HCT116 (cell line): ENCODE measurements around the gene GDPD2. TPM values are rescaled to one million over a fixed set of nuclear protein-coding genes. Genes with fewer than 3 reads are reported as not detected.

Experiments
- ATAC-seq: fragments of 200-7000 bp; cut with Tn5 transposase; 2 replicates; pipeline ENCODE4 v1.9.1; 2020; ENCODE audit warnings: mild to moderate bottlenecking, moderate library complexity
- BruUV-seq: library from RNA; stranded (reverse); fragments of 400-500 nt; replicated peaks from 2 replicates; lab custom pipeline; 2021; lab: Mats Ljungman, UMichigan
- CTCF ChIA-PET: fragments of 300-600 bp; sonication (Branson Sonifier 250); formaldehyde crosslinking; loops from one replicate; lab custom pipeline; 2021; ENCODE audit warnings: antibody characterized with exemption; lab: Charles Lee
- POLR2A ChIA-PET: fragments of 300-600, 350-600 bp; sonication (Branson Sonifier 250); formaldehyde crosslinking; loops from one replicate; lab custom pipeline; 2021; ENCODE audit warnings: antibody characterized with exemption; lab: Charles Lee
- RAD21 ChIA-PET, 2 experiments: fragments of 300-600 bp; sonication (Branson Sonifier 250); formaldehyde crosslinking; loops; one replicate each; lab custom pipeline; 2023; ENCODE audit warnings: low total read pairs in 2 of 2; ENCODE audit not compliant: uncharacterized antibody in 2 of 2, unreplicated experiment in 2 of 2, low non-redundant PET in 1 of 2; lab: Charles Lee
- DNase-seq: peaks from one replicate; pipeline ENCODE4 v3.0.0-alpha.2; 2010; ENCODE audit warnings: low read depth, low spot score
- H2AFZ ChIP-seq: fragments of 200-600 bp; shearing (Covaris generic), sonication (generic); 2 replicates; pipeline ENCODE4 v1.6.1; 2017; ENCODE audit warnings: low read depth, mixed run types, mixed read lengths, antibody characterized with exemption, low read length; ENCODE audit not compliant: poor library complexity, severe bottlenecking
- H3K27ac ChIP-seq: 2 replicates; pipeline ENCODE4 v1.5.1; 2012; ENCODE audit warnings: low read depth, low read length
- H3K27me3 ChIP-seq: fragments of 200-600 bp; sonication (generic); 2 replicates; pipeline ENCODE4 v1.6.1; 2016; ENCODE audit warnings: mixed run types, low read length, mixed read lengths; ENCODE audit not compliant: insufficient read depth
- H3K36me3 ChIP-seq, 2 experiments: fragments of 200-500 bp in 1 of 2; fragments of 200-600 bp in 1 of 2; sonication (Bioruptor generic) in 1 of 2; sonication (generic) in 1 of 2; 2 replicates each; pipeline versions ENCODE4 v1.5.1 to v1.6.1; 2014 to 2016; ENCODE audit warnings: low read length in 2 of 2, inconsistent platforms in 1 of 2, mixed read lengths in 1 of 2, mixed run types in 1 of 2; ENCODE audit not compliant: insufficient read depth in 2 of 2, control insufficient read depth in 1 of 2
- H3K4me1 ChIP-seq, 2 experiments: fragments of 200-600 bp in 1 of 2; sonication (generic) in 1 of 2; 2 replicates each; pipeline versions ENCODE4 v1.5.1 to v1.6.1; 2012 to 2017; ENCODE audit warnings: low read length in 2 of 2, inconsistent platforms in 1 of 2, mild to moderate bottlenecking in 1 of 2, mixed read lengths in 1 of 2, mixed run types in 1 of 2, moderate library complexity in 1 of 2; ENCODE audit not compliant: insufficient read depth in 2 of 2, control insufficient read depth in 1 of 2
- H3K4me2 ChIP-seq: fragments of 200-600 bp; sonication (generic); 2 replicates; pipeline ENCODE4 v1.6.1; 2017; ENCODE audit warnings: mixed run types, low read length, mixed read lengths
- H3K4me3 ChIP-seq, 2 experiments: fragments of 200-600 bp in 1 of 2; sonication (generic) in 1 of 2; replicated peaks in 1 of 2; 2 replicates each; pipeline ENCODE4 v1.5.1; 2011 to 2016; ENCODE audit warnings: low read length in 2 of 2, control low read depth in 1 of 2, low read depth in 1 of 2, mild to moderate bottlenecking in 1 of 2, mixed read lengths in 1 of 2, mixed run types in 1 of 2
- H3K79me2 ChIP-seq: fragments of 200-600 bp; sonication (generic); 2 replicates; pipeline ENCODE4 v1.6.1; 2017; ENCODE audit warnings: mild to moderate bottlenecking, mixed run types, low read length, moderate library complexity, mixed read lengths; ENCODE audit not compliant: insufficient read depth
- H3K9ac ChIP-seq: fragments of 200-600 bp; sonication (generic); 2 replicates; pipeline ENCODE4 v1.6.1; 2016; ENCODE audit warnings: low read length, mixed read lengths
- H3K9me2 ChIP-seq: fragments of 200-600 bp; sonication (generic), shearing (Covaris generic); 2 replicates; pipeline ENCODE4 v1.6.1; 2017; ENCODE audit warnings: mixed run types, mild to moderate bottlenecking, moderate library complexity; ENCODE audit not compliant: insufficient read depth
- H3K9me3 ChIP-seq, 2 experiments: fragments of 200-500 bp in 1 of 2; fragments of 200-600 bp in 1 of 2; sonication (Bioruptor generic) in 1 of 2; sonication (generic) in 1 of 2; 2 replicates each; pipeline ENCODE4 v1.6.1; 2014 to 2017; ENCODE audit warnings: low read length in 2 of 2, mixed read lengths in 2 of 2, inconsistent platforms in 1 of 2, low read depth in 1 of 2, mild to moderate bottlenecking in 1 of 2, mixed run types in 1 of 2, moderate library complexity in 1 of 2; ENCODE audit not compliant: control insufficient read depth in 1 of 2, insufficient read depth in 1 of 2
- H4K20me1 ChIP-seq: fragments of 200-600 bp; sonication (generic), shearing (Covaris generic); 2 replicates; pipeline ENCODE4 v1.6.1; 2017; ENCODE audit warnings: mixed run types, mild to moderate bottlenecking, moderate library complexity; ENCODE audit not compliant: insufficient read depth
- CBX3 ChIP-seq: IDR thresholded peaks from 2 replicates; pipeline ENCODE4 v1.6.1; 2012; ENCODE audit warnings: low read depth
- ELF1 ChIP-seq: IDR thresholded peaks from 2 replicates; pipeline ENCODE4 v1.6.1; 2012; ENCODE audit warnings: low read depth, borderline replicate concordance
- EZH2 ChIP-seq: fragments of 200-600 bp; sonication (generic); IDR thresholded peaks from 2 replicates; pipeline ENCODE4 v1.6.1; 2017; ENCODE audit warnings: antibody characterized with exemption, mixed run types
- EZH2phosphoT487 ChIP-seq: fragments of 200-600 bp; IDR thresholded peaks from 2 replicates; pipeline ENCODE4 v1.6.1; 2018; ENCODE audit warnings: antibody characterized with exemption, borderline replicate concordance
- POLR2A ChIP-seq: IDR thresholded peaks from 2 replicates; pipeline ENCODE4 v1.7.0; 2011; ENCODE audit warnings: borderline replicate concordance; ENCODE audit not compliant: insufficient read depth, insufficient read length; ENCODE audit errors: extremely low read depth
- POLR2AphosphoS5 ChIP-seq: IDR thresholded peaks from 2 replicates; pipeline ENCODE4 v1.6.1; 2011; ENCODE audit warnings: mild to moderate bottlenecking, low read depth, low read length, moderate library complexity
- RAD21 ChIP-seq: IDR thresholded peaks from 2 replicates; pipeline ENCODE4 v1.6.1; 2012; ENCODE audit warnings: low read depth, mild to moderate bottlenecking
- SIN3A ChIP-seq: IDR thresholded peaks from 2 replicates; pipeline ENCODE4 v1.6.1; 2012; ENCODE audit warnings: low read depth
- SP1 ChIP-seq: IDR thresholded peaks from 2 replicates; pipeline ENCODE4 v1.6.1; 2012; ENCODE audit warnings: low read depth
- SRF ChIP-seq: IDR thresholded peaks from 2 replicates; pipeline ENCODE4 v1.6.1; 2012; ENCODE audit warnings: low read depth
- YY1 ChIP-seq: IDR thresholded peaks from 2 replicates; pipeline ENCODE4 v1.6.1; 2011; ENCODE audit warnings: low read length, low read depth, moderate library complexity, mild to moderate bottlenecking; ENCODE audit not compliant: insufficient replicate concordance; ENCODE audit errors: extremely low read depth
- intact Hi-C: fragments of 100-400 bp; cut with micrococcal nuclease; formaldehyde crosslinking; loops from 2 replicates; pipeline ENCODE4 v1.10.0; 2022
- total RNA-seq: library from RNA; stranded (reverse); gene quantifications from one replicate; pipeline ENCODE4 v1.2.1, GENCODE V29; 2021; ENCODE audit not compliant: unreplicated experiment
- TF ChIP-seq, protein P1 (sequence below): IDR thresholded peaks from 2 replicates; pipeline ENCODE4 v1.6.1; 2012
- TF ChIP-seq, protein P2 (sequence below): IDR thresholded peaks from 2 replicates; pipeline ENCODE4 v1.6.1; 2012; ENCODE audit warnings: low read depth
- TF ChIP-seq, protein P3 (sequence below): IDR thresholded peaks from 2 replicates; pipeline ENCODE4 v1.6.1; 2011; ENCODE audit warnings: mild to moderate bottlenecking, low read length, moderate library complexity; ENCODE audit not compliant: insufficient replicate concordance; ENCODE audit errors: extremely low read depth

The GDPD2 gene
- total RNA-seq, 1 experiment from 2014 or later = not detected

DNA sequence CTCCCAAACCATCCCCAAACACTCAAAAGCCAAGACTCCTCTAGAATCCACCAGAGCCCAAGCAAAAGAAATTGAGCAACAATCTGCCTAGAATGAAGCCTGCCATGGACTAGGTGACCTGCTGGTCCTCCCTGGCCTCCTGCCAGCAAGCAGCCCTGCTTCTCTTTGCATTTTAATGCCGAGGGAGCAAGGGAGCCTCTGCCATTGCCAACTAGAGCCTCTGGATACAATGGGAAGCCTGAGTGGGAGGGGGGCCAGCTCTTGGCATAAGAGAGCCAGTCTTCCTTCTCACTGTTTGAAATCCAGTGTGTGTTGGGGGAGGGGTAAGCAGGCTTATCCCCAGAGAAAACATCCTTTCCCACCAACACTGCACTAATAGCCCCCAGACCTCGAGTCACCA is 1.5 kb upstream of the GDPD2 start:
- no peaks in the 10 kb centered on the region for H3K9me3 ChIP-seq
- no peak overlapping the region for H3K27ac ChIP-seq
- H3K27me3 ChIP-seq = no peaks in the 10 kb centered on the region
- H4K20me1 ChIP-seq = no peaks in the 10 kb centered on the region
- H3K4me3 ChIP-seq = no peak overlapping the region
- no peaks in the 10 kb centered on the region for H3K79me2 ChIP-seq
- no TSS peak for BruUV-seq
- TF ChIP-seq ELF1 (no peak), RAD21 (no peak), SRF (no peak), EZH2 (no peak), POLR2AphosphoS5 (no peak), POLR2A (no peak), CBX3 (no peak), YY1 (no peak), EZH2phosphoT487 (no peak), SIN3A (no peak), SP1 (no peak)
- TF ChIP-seq, protein P1, sequence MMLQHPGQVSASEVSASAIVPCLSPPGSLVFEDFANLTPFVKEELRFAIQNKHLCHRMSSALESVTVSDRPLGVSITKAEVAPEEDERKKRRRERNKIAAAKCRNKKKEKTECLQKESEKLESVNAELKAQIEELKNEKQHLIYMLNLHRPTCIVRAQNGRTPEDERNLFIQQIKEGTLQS = no peak
- TF ChIP-seq, protein P2, sequence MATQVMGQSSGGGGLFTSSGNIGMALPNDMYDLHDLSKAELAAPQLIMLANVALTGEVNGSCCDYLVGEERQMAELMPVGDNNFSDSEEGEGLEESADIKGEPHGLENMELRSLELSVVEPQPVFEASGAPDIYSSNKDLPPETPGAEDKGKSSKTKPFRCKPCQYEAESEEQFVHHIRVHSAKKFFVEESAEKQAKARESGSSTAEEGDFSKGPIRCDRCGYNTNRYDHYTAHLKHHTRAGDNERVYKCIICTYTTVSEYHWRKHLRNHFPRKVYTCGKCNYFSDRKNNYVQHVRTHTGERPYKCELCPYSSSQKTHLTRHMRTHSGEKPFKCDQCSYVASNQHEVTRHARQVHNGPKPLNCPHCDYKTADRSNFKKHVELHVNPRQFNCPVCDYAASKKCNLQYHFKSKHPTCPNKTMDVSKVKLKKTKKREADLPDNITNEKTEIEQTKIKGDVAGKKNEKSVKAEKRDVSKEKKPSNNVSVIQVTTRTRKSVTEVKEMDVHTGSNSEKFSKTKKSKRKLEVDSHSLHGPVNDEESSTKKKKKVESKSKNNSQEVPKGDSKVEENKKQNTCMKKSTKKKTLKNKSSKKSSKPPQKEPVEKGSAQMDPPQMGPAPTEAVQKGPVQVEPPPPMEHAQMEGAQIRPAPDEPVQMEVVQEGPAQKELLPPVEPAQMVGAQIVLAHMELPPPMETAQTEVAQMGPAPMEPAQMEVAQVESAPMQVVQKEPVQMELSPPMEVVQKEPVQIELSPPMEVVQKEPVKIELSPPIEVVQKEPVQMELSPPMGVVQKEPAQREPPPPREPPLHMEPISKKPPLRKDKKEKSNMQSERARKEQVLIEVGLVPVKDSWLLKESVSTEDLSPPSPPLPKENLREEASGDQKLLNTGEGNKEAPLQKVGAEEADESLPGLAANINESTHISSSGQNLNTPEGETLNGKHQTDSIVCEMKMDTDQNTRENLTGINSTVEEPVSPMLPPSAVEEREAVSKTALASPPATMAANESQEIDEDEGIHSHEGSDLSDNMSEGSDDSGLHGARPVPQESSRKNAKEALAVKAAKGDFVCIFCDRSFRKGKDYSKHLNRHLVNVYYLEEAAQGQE = no peak
- TF ChIP-seq, protein P3, sequence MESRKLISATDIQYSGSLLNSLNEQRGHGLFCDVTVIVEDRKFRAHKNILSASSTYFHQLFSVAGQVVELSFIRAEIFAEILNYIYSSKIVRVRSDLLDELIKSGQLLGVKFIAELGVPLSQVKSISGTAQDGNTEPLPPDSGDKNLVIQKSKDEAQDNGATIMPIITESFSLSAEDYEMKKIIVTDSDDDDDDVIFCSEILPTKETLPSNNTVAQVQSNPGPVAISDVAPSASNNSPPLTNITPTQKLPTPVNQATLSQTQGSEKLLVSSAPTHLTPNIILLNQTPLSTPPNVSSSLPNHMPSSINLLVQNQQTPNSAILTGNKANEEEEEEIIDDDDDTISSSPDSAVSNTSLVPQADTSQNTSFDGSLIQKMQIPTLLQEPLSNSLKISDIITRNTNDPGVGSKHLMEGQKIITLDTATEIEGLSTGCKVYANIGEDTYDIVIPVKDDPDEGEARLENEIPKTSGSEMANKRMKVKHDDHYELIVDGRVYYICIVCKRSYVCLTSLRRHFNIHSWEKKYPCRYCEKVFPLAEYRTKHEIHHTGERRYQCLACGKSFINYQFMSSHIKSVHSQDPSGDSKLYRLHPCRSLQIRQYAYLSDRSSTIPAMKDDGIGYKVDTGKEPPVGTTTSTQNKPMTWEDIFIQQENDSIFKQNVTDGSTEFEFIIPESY = no peak
- no peak for ATAC-seq
- no peak for DNase-seq
- CTCF ChIA-PET = no interaction called here
- no peaks in the 10 kb centered on the region for H3K4me1 ChIP-seq
- H2AFZ ChIP-seq = no peak overlapping the region
- intact Hi-C loops = loop anchor here (10.0 kb wide), 1 partner anchor 243 kb away; no protein-coding TSS in a partner anchor
- no peak overlapping the region for H3K9ac ChIP-seq
- RAD21 ChIA-PET = no interaction called here
- no peaks in the 10 kb centered on the region; a peak in 1 of 4 replicates for H3K36me3 ChIP-seq
- H3K4me2 ChIP-seq = no peak overlapping the region
- H3K9me2 ChIP-seq = no peaks in the 10 kb centered on the region
- POLR2A ChIA-PET = no interaction called here
